ENCODE data around the gene MYO18A. TPM values are rescaled to one million over a fixed set of nuclear protein-coding genes. Genes with fewer than 3 reads are reported as not detected.

Gene MYO18A
- total RNA-seq, 4 donors from 2014 or later: 71.6 to 125 (median 104) TPM

DNA sequence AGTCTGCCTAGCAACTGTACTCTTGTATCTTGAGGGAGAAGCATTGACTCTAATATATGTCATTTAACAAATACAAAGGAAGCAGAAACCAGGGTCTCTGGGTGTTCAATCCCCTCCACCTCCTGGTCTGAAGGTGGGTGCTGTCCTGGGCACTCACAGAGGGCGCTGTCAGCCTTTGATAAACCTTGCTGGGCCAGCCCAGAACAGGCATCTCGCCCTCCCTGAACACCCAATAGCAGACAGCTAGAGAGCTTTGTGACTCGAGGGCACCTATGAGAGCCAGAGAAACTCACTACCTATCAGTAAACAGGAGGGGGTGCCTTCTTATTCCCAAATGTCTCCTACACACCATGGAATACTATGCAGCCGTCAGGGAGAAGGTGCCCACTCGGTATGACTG lies 143.6 kb downstream of the MYO18A start:
- Histone ChIP-seq H3K36me3 (no peaks in the 10 kb centered on the region), H3K9me3 (peaks cover 0 to 25% (median 5%) of the 10 kb centered on the region in 4 donors), H3K4me3 (no peak overlapping the region), H3K4me1 (peaks cover 0 to 4% (median 0%) of the 10 kb centered on the region in 4 donors), H3K27ac (no peak overlapping the region), H3K27me3 (peaks cover 0 to 32% of the 10 kb centered on the region in 2 donors)
- 71 to 77% methylated on average over 5 of the region's 5 CpGs for WGBS, 2 donors
- TF ChIP-seq, protein P1, sequence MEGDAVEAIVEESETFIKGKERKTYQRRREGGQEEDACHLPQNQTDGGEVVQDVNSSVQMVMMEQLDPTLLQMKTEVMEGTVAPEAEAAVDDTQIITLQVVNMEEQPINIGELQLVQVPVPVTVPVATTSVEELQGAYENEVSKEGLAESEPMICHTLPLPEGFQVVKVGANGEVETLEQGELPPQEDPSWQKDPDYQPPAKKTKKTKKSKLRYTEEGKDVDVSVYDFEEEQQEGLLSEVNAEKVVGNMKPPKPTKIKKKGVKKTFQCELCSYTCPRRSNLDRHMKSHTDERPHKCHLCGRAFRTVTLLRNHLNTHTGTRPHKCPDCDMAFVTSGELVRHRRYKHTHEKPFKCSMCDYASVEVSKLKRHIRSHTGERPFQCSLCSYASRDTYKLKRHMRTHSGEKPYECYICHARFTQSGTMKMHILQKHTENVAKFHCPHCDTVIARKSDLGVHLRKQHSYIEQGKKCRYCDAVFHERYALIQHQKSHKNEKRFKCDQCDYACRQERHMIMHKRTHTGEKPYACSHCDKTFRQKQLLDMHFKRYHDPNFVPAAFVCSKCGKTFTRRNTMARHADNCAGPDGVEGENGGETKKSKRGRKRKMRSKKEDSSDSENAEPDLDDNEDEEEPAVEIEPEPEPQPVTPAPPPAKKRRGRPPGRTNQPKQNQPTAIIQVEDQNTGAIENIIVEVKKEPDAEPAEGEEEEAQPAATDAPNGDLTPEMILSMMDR (IDR thresholded peaks at IDR 0.05): no peak
- no peak for TF ChIP-seq POLR2A (IDR thresholded peaks at IDR 0.05)
- no peak for DNase-seq (ENCODE audit: low spot score in 2 of 2)

DNA sequence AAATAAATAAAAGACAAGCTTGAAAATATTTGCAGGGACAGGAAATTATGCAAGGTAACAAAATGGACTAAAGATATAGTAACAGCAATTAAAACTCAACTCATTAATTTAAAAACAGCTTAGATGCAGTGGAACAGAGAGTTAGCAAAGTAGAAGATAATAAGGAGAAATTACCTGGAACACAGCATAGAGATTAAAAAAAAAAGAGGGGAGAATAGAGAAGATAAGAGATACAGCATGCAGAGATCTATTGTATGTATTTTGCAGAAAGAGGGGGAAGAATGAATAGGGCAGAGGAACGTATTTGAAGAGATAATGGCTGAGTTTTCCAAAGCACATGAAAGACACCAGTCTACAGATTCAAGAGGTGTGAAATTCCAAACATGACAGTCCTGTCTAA lies 145.7 kb downstream of the MYO18A start:
- Histone ChIP-seq H3K36me3 (no peaks in the 10 kb centered on the region), H3K27ac (no peak overlapping the region), H3K27me3 (peaks cover 0 to 43% of the 10 kb centered on the region in 2 donors), H3K9me3 (peaks cover 0 to 25% (median 5%) of the 10 kb centered on the region in 4 donors), H3K4me3 (no peak overlapping the region), H3K4me1 (peaks cover 0 to 4% (median 0%) of the 10 kb centered on the region in 4 donors)
- WGBS, 2 donors: 69% methylated on average over 1 of the region's 1 CpG
- no peak for DNase-seq (ENCODE audit: low spot score in 2 of 2)
- TF ChIP-seq POLR2A (IDR thresholded peaks at IDR 0.05) (no peak), EP300 (IDR thresholded peaks at IDR 0.05) (no peak)
- TF ChIP-seq, protein P1 (IDR thresholded peaks at IDR 0.05): no peak

DNA sequence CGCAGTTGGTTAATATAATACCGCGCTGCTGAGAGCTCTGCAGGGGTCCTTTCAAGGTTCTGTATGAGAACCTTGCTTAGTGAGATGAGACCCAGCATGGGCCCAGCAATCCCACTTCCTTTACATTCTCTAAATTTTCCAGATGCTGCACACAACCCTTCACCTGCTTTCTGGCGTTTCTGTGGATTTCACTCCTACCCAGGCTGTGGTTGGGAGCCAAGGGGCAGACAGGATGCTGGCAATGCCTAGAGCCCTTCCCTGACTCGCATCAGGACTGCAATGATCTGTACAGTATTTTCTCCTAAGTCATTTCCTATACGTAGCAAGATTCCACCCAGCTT lies 147.4 kb downstream of the MYO18A start:
- Histone ChIP-seq H3K4me3 (no peak overlapping the region), H3K4me1 (no peaks in the 10 kb centered on the region), H3K27ac (no peak overlapping the region), H3K27me3 (peaks cover 0 to 43% of the 10 kb centered on the region in 2 donors), H3K9me3 (peaks cover 0 to 25% (median 5%) of the 10 kb centered on the region in 4 donors), H3K36me3 (no peaks in the 10 kb centered on the region)
- TF ChIP-seq POLR2A (IDR thresholded peaks at IDR 0.05) (no peak), EP300 (IDR thresholded peaks at IDR 0.05) (no peak)
- TF ChIP-seq, protein P1 (IDR thresholded peaks at IDR 0.05): no peak
- 21% methylated on average over 5 to 6 of the region's 6 CpGs for WGBS, 2 donors
- DNase-seq (ENCODE audit: low spot score in 2 of 2): no peak

- no peaks in the 10 kb centered on the region for H3K36me3 ChIP-seq
- no peak for DNase-seq (ENCODE audit: low spot score in 2 of 2)
- H3K27ac ChIP-seq: no peak overlapping the region
- H3K27me3 ChIP-seq: peaks cover 0 to 43% of the 10 kb centered on the region in 2 donors
- H3K9me3 ChIP-seq: peaks cover 0 to 25% (median 5%) of the 10 kb centered on the region in 4 donors
- no peaks in the 10 kb centered on the region for H3K4me1 ChIP-seq
- 24 to 27% methylated on average over 11 of the region's 11 CpGs for WGBS, 2 donors
- H3K4me3 ChIP-seq: no peak overlapping the region
- TF ChIP-seq EP300 (IDR thresholded peaks at IDR 0.05) (no peak), POLR2A (IDR thresholded peaks at IDR 0.05) (no peak)
- TF ChIP-seq, protein P1 (IDR thresholded peaks at IDR 0.05): no peak
Measured at GRCh38 chr17:29032013-29032856, 148.0 kb downstream of the MYO18A start.

DNA sequence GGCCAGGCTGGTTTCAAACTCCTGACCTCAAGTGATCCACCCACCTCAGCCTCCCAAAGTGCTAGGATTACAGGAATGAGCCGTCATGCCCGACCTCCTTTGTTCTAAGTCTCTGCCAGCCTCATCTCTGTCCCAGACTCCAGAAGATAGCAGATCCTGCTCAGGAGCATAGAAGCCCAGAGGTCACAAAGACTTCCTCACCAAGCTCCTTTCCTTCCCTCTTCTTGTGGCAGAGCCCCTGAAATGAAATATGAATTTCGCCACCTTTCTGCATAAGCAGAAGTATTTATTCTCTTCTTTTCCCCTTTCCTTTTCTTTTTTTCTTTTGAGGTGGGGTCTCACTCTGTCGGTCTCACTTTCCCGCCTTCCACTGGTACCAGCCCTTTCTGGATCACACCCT lies 148.7 kb downstream of the MYO18A start:
- Histone ChIP-seq H3K9me3 (peaks cover 0 to 25% (median 5%) of the 10 kb centered on the region in 4 donors), H3K27ac (no peak overlapping the region), H3K4me3 (no peak overlapping the region), H3K27me3 (peaks cover 0 to 37% of the 10 kb centered on the region in 2 donors), H3K4me1 (no peaks in the 10 kb centered on the region), H3K36me3 (no peaks in the 10 kb centered on the region)
- no peak for DNase-seq (ENCODE audit: low spot score in 2 of 2)
- WGBS, 2 donors: 47 to 50% methylated on average over 5 of the region's 5 CpGs
- TF ChIP-seq POLR2A (IDR thresholded peaks at IDR 0.05) (no peak), EP300 (IDR thresholded peaks at IDR 0.05) (no peak)
- TF ChIP-seq, protein P1 (IDR thresholded peaks at IDR 0.05): no peak

All from tibial nerve (tissue), 4 donors.